A549 treated with GW870086 at 1 μM for 4 hours (cell line): Measurements from ENCODE around the gene A2ML1. TPM values are rescaled to one million over a fixed set of nuclear protein-coding genes. Genes with fewer than 3 reads are reported as not detected.

Source experiments
- total RNA-seq: library from RNA; stranded (reverse); fragments of 200-300 nt; extraction: Qiagen RNA extraction; gene quantifications from 5 replicates; pipeline ENCODE4 v1.2.3, GENCODE V29; 2022; ENCODE audit warnings: low read depth

Gene A2ML1
- not detected in 5 replicates for total RNA-seq

DNA sequence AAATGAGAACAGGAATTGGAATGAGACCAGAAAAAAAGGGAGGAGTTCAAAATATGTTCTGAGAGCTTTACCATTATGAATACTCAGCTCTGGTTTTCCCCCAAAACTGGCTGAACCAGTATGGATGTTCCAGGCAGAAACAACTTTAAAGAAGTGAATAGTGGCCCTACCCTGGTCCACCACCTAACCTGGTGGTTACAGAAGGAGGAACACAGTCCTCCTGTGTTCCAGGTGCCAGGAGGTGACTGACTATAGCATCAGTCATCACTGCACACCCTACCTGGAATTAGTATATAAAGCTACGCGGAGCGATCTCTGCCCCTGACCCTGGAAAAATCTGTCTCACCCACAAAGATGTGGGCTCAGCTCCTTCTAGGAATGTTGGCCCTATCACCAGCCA lies at the start of gene A2ML1:
Gene A2ML1, plus strand, starts transcription at position 324 of the 400 bp plus-strand sequence. Its CDS starts 31 bp downstream, at position 355.

GRCh38 chr12:8914033-8914715 lies 91.8 kb downstream of the A2ML1 start, which contains the start of gene PHC1:
PHC1 (plus strand) TSS chr12:8914509; CDS start chr12:8917678, 3,169 bp downstream.

Other genes starting within 250 kb of the A2ML1 start
- 0.13 to 0.34 TPM (median 0.23 TPM) in 4 of 5 replicates, not detected in the other for gene AICDA, start 209.8 kb upstream of the A2ML1 start, total RNA-seq
- gene MFAP5, start 159.8 kb upstream of the A2ML1 start, total RNA-seq = 0.06 to 0.14 TPM (median 0.10 TPM) in 3 of 5 replicates, not detected in the others
- 13.7 to 19.2 TPM (median 17.4 TPM) in 5 replicates for gene RIMKLB, start 124.6 kb upstream of the A2ML1 start, total RNA-seq
- gene PHC1, start 91.9 kb downstream of the A2ML1 start, total RNA-seq = 6.9 to 12.3 TPM (median 9.3 TPM) in 5 replicates
- 142 to 158 TPM (median 143 TPM) in 5 replicates for gene M6PR, start 127.0 kb downstream of the A2ML1 start, total RNA-seq
- gene KLRG1, start 166.9 kb downstream of the A2ML1 start, total RNA-seq = 1.1 to 2.6 TPM (median 1.5 TPM) in 5 replicates